Mammary epithelial cell (primary cell): ENCODE measurements around the gene HPN.

Experiments used
- EZH2 ChIP-seq: IDR thresholded peaks from 2 replicates; pipeline ENCODE4 v1.6.1; 2012; ENCODE audit warnings: low read length, inconsistent platforms, borderline replicate concordance
- TF ChIP-seq, protein P1 (sequence below), 2 donors: IDR thresholded peaks in 1 of 2; conservative IDR thresholded peaks in 1 of 2; 2 replicates each; pipeline ENCODE4 v1.5.1; 2011 to 2012; ENCODE audit warnings: inconsistent platforms in 2 of 2, low read length in 2 of 2, mild to moderate bottlenecking in 2 of 2, control low read depth in 1 of 2, low read depth in 1 of 2; ENCODE audit not compliant: insufficient read depth in 1 of 2; ENCODE audit errors: extremely low read depth in 1 of 2

DNA sequence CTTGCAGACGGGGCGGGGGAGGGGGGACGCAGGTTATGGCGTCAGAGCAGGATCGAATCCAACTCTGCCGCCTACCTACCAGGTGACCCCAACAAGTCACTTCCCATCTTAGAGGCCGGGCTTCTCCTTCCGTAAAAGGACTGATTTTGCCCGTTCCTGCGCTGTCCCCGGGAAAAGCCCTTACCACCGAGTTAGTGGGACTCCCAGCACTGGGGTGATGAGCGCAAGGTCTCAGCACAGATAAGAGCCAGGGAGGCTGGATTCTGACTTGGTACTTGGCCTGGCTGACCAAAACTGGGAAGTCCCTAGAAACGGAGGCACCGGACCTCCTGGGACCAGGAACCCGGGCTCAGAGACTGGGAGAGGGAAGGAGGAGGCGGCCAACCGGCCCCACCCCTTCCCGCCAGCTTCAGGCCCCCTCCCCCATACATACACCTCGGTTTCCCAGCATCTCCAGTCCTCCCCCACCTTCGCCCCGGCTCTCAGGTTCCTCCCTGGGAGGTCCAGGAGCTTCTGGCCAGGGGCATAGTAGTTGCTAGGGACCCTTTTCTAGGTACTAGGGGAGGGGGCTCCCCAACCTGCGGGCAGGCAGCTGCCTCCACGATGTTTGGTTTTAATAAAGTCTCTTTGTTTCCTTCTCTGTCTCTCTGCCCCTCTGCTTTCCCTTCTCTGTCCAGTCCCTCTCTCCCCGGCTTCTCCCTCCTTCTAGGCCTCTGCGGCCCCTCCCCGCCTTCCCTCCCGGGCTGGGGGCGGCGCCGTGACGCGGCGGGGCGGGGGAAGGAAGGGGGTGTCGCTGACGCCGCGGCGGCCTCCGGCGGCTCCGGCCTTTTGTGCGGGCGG lies 41.8 kb upstream of the HPN start, which contains the start of gene GRAMD1A:
- no peak for TF ChIP-seq EZH2
- TF ChIP-seq, protein P1, sequence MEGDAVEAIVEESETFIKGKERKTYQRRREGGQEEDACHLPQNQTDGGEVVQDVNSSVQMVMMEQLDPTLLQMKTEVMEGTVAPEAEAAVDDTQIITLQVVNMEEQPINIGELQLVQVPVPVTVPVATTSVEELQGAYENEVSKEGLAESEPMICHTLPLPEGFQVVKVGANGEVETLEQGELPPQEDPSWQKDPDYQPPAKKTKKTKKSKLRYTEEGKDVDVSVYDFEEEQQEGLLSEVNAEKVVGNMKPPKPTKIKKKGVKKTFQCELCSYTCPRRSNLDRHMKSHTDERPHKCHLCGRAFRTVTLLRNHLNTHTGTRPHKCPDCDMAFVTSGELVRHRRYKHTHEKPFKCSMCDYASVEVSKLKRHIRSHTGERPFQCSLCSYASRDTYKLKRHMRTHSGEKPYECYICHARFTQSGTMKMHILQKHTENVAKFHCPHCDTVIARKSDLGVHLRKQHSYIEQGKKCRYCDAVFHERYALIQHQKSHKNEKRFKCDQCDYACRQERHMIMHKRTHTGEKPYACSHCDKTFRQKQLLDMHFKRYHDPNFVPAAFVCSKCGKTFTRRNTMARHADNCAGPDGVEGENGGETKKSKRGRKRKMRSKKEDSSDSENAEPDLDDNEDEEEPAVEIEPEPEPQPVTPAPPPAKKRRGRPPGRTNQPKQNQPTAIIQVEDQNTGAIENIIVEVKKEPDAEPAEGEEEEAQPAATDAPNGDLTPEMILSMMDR (conservative IDR thresholded peaks at IDR 0.05 in 1 of 2, IDR thresholded peaks at IDR 0.05 in 1 of 2; ENCODE audit: extremely low read depth in 1 of 2, insufficient read depth in 1 of 2, low read depth in 1 of 2, low read length in 2 of 2), result no peak
